B cell (primary cell): Measurements from ENCODE around the gene STXBP1. TPM values are rescaled to one million over a fixed set of nuclear protein-coding genes. Genes with fewer than 3 reads are reported as not detected.

Experiments used
- ATAC-seq: fragments of 200-7000 bp; cut with Tn5 transposase; one replicate; pipeline ENCODE4 v1.10.0; 2021; ENCODE audit warnings: low read depth, mild to moderate bottlenecking, moderate number of reproducible peaks, moderate library complexity
- CTCF ChIA-PET: fragments of 350-600 bp; sonication (Branson Sonifier 250); formaldehyde crosslinking; loops from one replicate; lab custom pipeline; 2021; ENCODE audit warnings: antibody characterized with exemption, inconsistent platforms; lab: Charles Lee
- POLR2A ChIA-PET: fragments of 350-600 bp; sonication (Branson Sonifier 250); formaldehyde crosslinking; loops from one replicate; lab custom pipeline; 2021; ENCODE audit warnings: antibody characterized with exemption; lab: Charles Lee
- DNase-seq: peaks from one replicate; pipeline ENCODE4 v3.0.0; 2013
- H2AFZ ChIP-seq: 2 replicates; pipeline ENCODE4 v1.6.1; 2012; ENCODE audit warnings: mild to moderate bottlenecking, low read depth, low read length; ENCODE audit not compliant: insufficient read depth, poor library complexity, severe bottlenecking
- H3K27ac ChIP-seq, 2 donors: 1 replicate in 1 of 2; 2 replicates in 1 of 2; pipeline ENCODE4 v1.5.1; 2012 to 2013; ENCODE audit warnings: low read length in 2 of 2, mild to moderate bottlenecking in 2 of 2, moderate library complexity in 1 of 2
- H3K27me3 ChIP-seq, 4 experiments: fragments of 200-600 bp in 1 of 4; sonication (generic) in 1 of 4; replicated peaks in 1 of 4; 1 replicate in 2 of 4; 2 replicates in 2 of 4; pipeline versions ENCODE4 v1.6.1 to v1.7.0; 2013 to 2016; ENCODE audit warnings: low read length in 3 of 4, mild to moderate bottlenecking in 2 of 4, mixed read lengths in 1 of 4, moderate library complexity in 1 of 4; ENCODE audit not compliant: insufficient read depth in 4 of 4, control insufficient read depth in 3 of 4; ENCODE audit errors: control extremely low read depth in 1 of 4
- H3K36me3 ChIP-seq, 2 experiments: replicated peaks in 1 of 2; 1 replicate in 1 of 2; 2 replicates in 1 of 2; pipeline versions ENCODE4 v1.6.1 to v1.7.1; 2013; ENCODE audit warnings: low read length in 1 of 2; ENCODE audit not compliant: insufficient read depth in 2 of 2, control insufficient read depth in 1 of 2; ENCODE audit errors: control extremely low read depth in 1 of 2, extremely low read depth in 1 of 2
- H3K4me1 ChIP-seq, 2 donors: fragments of 200-600 bp in 1 of 2; sonication (generic) in 1 of 2; 1 replicate in 1 of 2; 2 replicates in 1 of 2; pipeline versions ENCODE4 v1.5.1 to v1.6.1; 2013 to 2017; ENCODE audit warnings: low read length in 2 of 2; ENCODE audit not compliant: control insufficient read depth in 2 of 2, insufficient read depth in 2 of 2
- H3K4me2 ChIP-seq: replicated peaks from 2 replicates; pipeline ENCODE3; 2012; ENCODE audit warnings: mild to moderate bottlenecking, low read depth, low read length; ENCODE audit not compliant: poor library complexity, severe bottlenecking
- H3K4me3 ChIP-seq, 5 experiments: fragments of 200-600 bp in 1 of 5; sonication (generic) in 1 of 5; 1 replicate in 3 of 5; 2 replicates in 2 of 5; pipeline versions ENCODE4 v1.5.1 to v1.7.0; 2011 to 2016; ENCODE audit warnings: low read length in 4 of 5, mild to moderate bottlenecking in 4 of 5, low read depth in 2 of 5, control low read depth in 1 of 5, moderate library complexity in 1 of 5; ENCODE audit not compliant: insufficient read depth in 1 of 5; ENCODE audit errors: control extremely low read depth in 1 of 5, extremely low read depth in 1 of 5
- H3K79me2 ChIP-seq: fragments of 200-600 bp; sonication (generic); one replicate; pipeline ENCODE4 v1.6.0; 2016; ENCODE audit warnings: low read length; ENCODE audit not compliant: control insufficient read depth, insufficient read depth
- H3K9ac ChIP-seq: fragments of 200-600 bp; sonication (generic); 2 replicates; pipeline ENCODE4 v1.6.1; 2017; ENCODE audit warnings: mild to moderate bottlenecking, low read length, moderate library complexity
- H3K9me3 ChIP-seq, 3 donors: one replicate each; pipeline versions ENCODE4 v1.6.1 to v1.7.1; 2013; ENCODE audit warnings: low read length in 2 of 3; ENCODE audit not compliant: control insufficient read depth in 2 of 3, insufficient read depth in 1 of 3; ENCODE audit errors: control extremely low read depth in 1 of 3
- H4K20me1 ChIP-seq: 2 replicates; pipeline ENCODE4 v1.6.0; 2012; ENCODE audit warnings: mild to moderate bottlenecking, low read length; ENCODE audit not compliant: insufficient read depth, control insufficient read depth, poor library complexity, severe bottlenecking
- H3K27ac Mint-ChIP-seq: one replicate; pipeline ENCODE4 v1.8.0; 2021; ENCODE audit warnings: mixed read lengths
- H3K27me3 Mint-ChIP-seq: one replicate; pipeline ENCODE4 v1.8.0; 2021; ENCODE audit warnings: mixed read lengths
- H3K4me1 Mint-ChIP-seq: one replicate; pipeline ENCODE4 v1.8.0; 2021; ENCODE audit warnings: mixed read lengths
- H3K4me3 Mint-ChIP-seq: one replicate; pipeline ENCODE4 v1.8.0; 2021; ENCODE audit warnings: mixed read lengths
- H3K9me3 Mint-ChIP-seq: one replicate; pipeline ENCODE4 v1.8.0; 2022; ENCODE audit warnings: mixed read lengths; ENCODE audit not compliant: insufficient read depth
- EZH2 ChIP-seq: IDR thresholded peaks from 2 replicates; pipeline ENCODE4 v1.6.1; 2012; ENCODE audit warnings: borderline replicate concordance, low read depth, mild to moderate bottlenecking, moderate library complexity, low read length; ENCODE audit not compliant: insufficient read depth, poor library complexity, severe bottlenecking
- WGBS: methylation state at CpG from one replicate; pipeline ENCODE4 v1.1.5; 2013; ENCODE audit warnings: missing lambda C conversion rate; ENCODE audit not compliant: insufficient coverage; 5-methylcytosine and 5-hydroxymethylcytosine counted together
- intact Hi-C: fragments of 100-400 bp; cut with micrococcal nuclease; formaldehyde crosslinking; loops from one replicate; pipeline ENCODE4 v1.10.0; 2022
- polyA plus RNA-seq: library from polyadenylated mRNA; depleted of rRNA; stranded (reverse); fragments of >200 nt; gene quantifications from 2 replicates; pipeline ENCODE4 v1.2.3, GENCODE V29; 2012
- total RNA-seq, 2 donors: library from RNA; stranded (reverse); fragments of 120-200 nt in 1 of 2; gene quantifications; 1 replicate in 1 of 2; 2 replicates in 1 of 2; pipeline versions ENCODE4 v1.2.3 to v1.2.4, GENCODE V29; 2013 to 2022
- TF ChIP-seq, protein P1 (sequence below): fragments of 200-600 bp; IDR thresholded peaks from one replicate; pipeline ENCODE4 v1.8.0; 2022; ENCODE audit warnings: antibody characterized with exemption, mild to moderate bottlenecking

The STXBP1 gene
- total and polyA plus RNA-seq, 2 donors (not counting 1 experiment from before 2014, with no cell fraction given) = 0.62 TPM; not detected in 1

DNA sequence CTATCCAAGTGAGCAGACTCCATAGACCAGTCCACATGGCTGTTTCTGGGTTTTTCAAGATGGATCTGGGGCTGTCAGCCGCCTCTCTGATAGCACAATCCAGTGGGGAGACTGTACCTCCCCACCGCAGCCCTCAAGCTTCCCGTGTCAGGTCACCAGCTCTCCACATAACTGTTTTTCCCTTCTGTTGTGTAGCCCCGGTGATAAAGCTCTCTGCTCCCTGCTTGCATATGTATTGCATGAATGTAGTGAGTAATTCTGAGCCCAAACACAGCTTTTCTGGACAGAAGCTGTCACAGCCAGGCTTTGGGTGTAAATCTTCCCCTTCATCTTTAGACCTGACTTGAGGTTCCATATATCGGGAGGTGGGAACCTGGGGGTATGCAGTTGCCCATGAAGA, 71.6 kb downstream of the STXBP1 start:
- ATAC-seq (no peak), DNase-seq (no peak)
- 92% methylated on average over 2 of the region's 5 CpGs for WGBS
- Histone ChIP-seq H3K9ac (no peak overlapping the region), H2AFZ (no peak overlapping the region), H4K20me1 (no peaks in the 10 kb centered on the region), H3K4me2 (no peak overlapping the region), H3K36me3 (no peaks in the 10 kb centered on the region), H3K4me1 (no peaks in the 10 kb centered on the region), H3K79me2 (no peaks in the 10 kb centered on the region), H3K27me3 (peaks cover 0 to 4% (median 0%) of the 10 kb centered on the region in 4 experiments), H3K27ac (no peak overlapping the region), H3K9me3 (no peaks in the 10 kb centered on the region), H3K4me3 (no peak overlapping the region)
- ChIA-PET CTCF (no interaction called here), POLR2A (no interaction called here)
- H3K4me1 Mint-ChIP-seq = no peaks in the 10 kb centered on the region
- TF ChIP-seq EZH2 = no peak
- TF ChIP-seq, protein P1, sequence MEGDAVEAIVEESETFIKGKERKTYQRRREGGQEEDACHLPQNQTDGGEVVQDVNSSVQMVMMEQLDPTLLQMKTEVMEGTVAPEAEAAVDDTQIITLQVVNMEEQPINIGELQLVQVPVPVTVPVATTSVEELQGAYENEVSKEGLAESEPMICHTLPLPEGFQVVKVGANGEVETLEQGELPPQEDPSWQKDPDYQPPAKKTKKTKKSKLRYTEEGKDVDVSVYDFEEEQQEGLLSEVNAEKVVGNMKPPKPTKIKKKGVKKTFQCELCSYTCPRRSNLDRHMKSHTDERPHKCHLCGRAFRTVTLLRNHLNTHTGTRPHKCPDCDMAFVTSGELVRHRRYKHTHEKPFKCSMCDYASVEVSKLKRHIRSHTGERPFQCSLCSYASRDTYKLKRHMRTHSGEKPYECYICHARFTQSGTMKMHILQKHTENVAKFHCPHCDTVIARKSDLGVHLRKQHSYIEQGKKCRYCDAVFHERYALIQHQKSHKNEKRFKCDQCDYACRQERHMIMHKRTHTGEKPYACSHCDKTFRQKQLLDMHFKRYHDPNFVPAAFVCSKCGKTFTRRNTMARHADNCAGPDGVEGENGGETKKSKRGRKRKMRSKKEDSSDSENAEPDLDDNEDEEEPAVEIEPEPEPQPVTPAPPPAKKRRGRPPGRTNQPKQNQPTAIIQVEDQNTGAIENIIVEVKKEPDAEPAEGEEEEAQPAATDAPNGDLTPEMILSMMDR = no peak
- H3K9me3 Mint-ChIP-seq = no peaks in the 10 kb centered on the region
- peaks cover 17% of the 10 kb centered on the region for H3K27me3 Mint-ChIP-seq
- no peak overlapping the region for H3K27ac Mint-ChIP-seq
- intact Hi-C loops = no loop called here
- no peak overlapping the region for H3K4me3 Mint-ChIP-seq

DNA sequence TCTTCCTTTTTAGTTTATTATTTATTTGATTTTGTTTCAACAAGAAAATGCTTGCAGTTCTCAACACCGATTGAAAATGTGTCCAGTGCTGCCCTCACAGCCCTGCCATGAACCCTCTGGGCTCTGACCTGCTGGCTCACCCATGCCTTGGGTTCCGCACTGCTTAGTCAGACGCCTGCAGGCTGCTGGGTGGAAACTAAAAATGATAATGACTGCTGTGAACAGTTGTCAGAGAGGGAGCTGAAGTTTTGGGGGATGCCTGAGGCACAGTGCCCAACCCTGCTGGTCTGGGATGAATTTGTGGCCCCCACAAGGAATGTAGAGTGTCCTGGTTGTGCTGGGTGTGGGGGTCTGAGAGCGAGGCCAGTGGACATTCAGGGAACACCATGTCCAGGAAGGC, 72.5 kb downstream of the STXBP1 start:
- H3K9ac ChIP-seq = no peak overlapping the region
- DNase-seq = no peak
- H3K9me3 Mint-ChIP-seq = no peaks in the 10 kb centered on the region
- no peak overlapping the region for H3K27ac ChIP-seq
- H3K27me3 ChIP-seq = no peaks in the 10 kb centered on the region
- TF ChIP-seq EZH2 = no peak
- TF ChIP-seq, protein P1 = no peak
- no peak overlapping the region for H2AFZ ChIP-seq
- intact Hi-C loops = no loop called here
- no peak overlapping the region for H3K4me2 ChIP-seq
- H3K4me1 ChIP-seq = no peaks in the 10 kb centered on the region
- WGBS = 85% methylated on average over 4 of the region's 4 CpGs
- H3K9me3 ChIP-seq = no peaks in the 10 kb centered on the region
- H3K27me3 Mint-ChIP-seq = peaks cover 15% of the 10 kb centered on the region
- H3K4me3 Mint-ChIP-seq = no peak overlapping the region
- H3K4me1 Mint-ChIP-seq = no peaks in the 10 kb centered on the region
- no peaks in the 10 kb centered on the region for H3K36me3 ChIP-seq
- H3K4me3 ChIP-seq = no peak overlapping the region
- CTCF ChIA-PET = interaction anchor here (0.7 kb wide), 1 partner anchor 32 kb away, joined by 3 read pairs; no protein-coding TSS in a partner anchor
- no peak for ATAC-seq
- POLR2A ChIA-PET = interaction anchor here (0.5 kb wide), 1 partner anchor 92 kb away, joined by 3 read pairs; no protein-coding TSS in a partner anchor
- H3K79me2 ChIP-seq = no peaks in the 10 kb centered on the region
- H4K20me1 ChIP-seq = no peaks in the 10 kb centered on the region
- no peak overlapping the region for H3K27ac Mint-ChIP-seq
